GM10266 (cell line): Measurements from ENCODE around the gene ANO1.

ENCODE experiments used
- DNase-seq: peaks from one replicate; pipeline ENCODE4 v3.0.0; 2012; ENCODE audit errors: extremely low spot score
- CTCF ChIP-seq: IDR thresholded peaks from 2 replicates; pipeline ENCODE4 v1.5.1; 2012; ENCODE audit warnings: mild to moderate bottlenecking, low read depth; ENCODE audit not compliant: control insufficient read depth, insufficient read depth; ENCODE audit errors: missing control alignments

ANO1 gene

GRCh38 chr11:70206226-70206981 lies 128.3 kb downstream of the ANO1 start:
- no peak for DNase-seq
- no peak for TF ChIP-seq CTCF

- TF ChIP-seq CTCF, result no peak
Observed at GRCh38 chr11:70206982-70207376, 128.9 kb downstream of the ANO1 start.

GRCh38 chr11:70207531-70208131 lies 129.5 kb downstream of the ANO1 start:
- no peak for DNase-seq
- TF ChIP-seq CTCF, result no peak

More at GRCh38 chr11:70206982-70207376, 128.9 kb downstream of the ANO1 start:
- DNase-seq, result no peak

- DNase-seq, result no peak
Observed at GRCh38 chr11:70209391-70209912, 131.3 kb downstream of the ANO1 start.

GRCh38 chr11:70210051-70210501 lies 132.0 kb downstream of the ANO1 start:
- DNase-seq, result no peak
- no peak for TF ChIP-seq CTCF

More at GRCh38 chr11:70209391-70209912, 131.3 kb downstream of the ANO1 start:
- TF ChIP-seq CTCF, result no peak

GRCh38 chr11:70210530-70210929 lies 132.4 kb downstream of the ANO1 start:
- no peak for DNase-seq
- no peak for TF ChIP-seq CTCF
